AG10803 (cell line): ENCODE data around the gene FAM89B.

ENCODE experiments used
- DNase-seq: peaks from one replicate; pipeline ENCODE4 v3.0.0; 2010; ENCODE audit warnings: low read depth
- H3K4me3 ChIP-seq: 2 replicates; pipeline ENCODE4 v1.5.1; 2011; ENCODE audit warnings: mild to moderate bottlenecking, low read length, control low read depth
- CTCF ChIP-seq: conservative IDR thresholded peaks from 2 replicates; pipeline ENCODE4 v1.5.1; 2011; ENCODE audit warnings: mild to moderate bottlenecking, low read length, control low read depth, inconsistent platforms

Gene FAM89B

GRCh38 chr11:65541093-65541982 lies 31.0 kb upstream of the FAM89B start:
- DNase-seq: no peak
- TF ChIP-seq CTCF: no peak
- H3K4me3 ChIP-seq: peak overlapping the region; percentile 60

DNA sequence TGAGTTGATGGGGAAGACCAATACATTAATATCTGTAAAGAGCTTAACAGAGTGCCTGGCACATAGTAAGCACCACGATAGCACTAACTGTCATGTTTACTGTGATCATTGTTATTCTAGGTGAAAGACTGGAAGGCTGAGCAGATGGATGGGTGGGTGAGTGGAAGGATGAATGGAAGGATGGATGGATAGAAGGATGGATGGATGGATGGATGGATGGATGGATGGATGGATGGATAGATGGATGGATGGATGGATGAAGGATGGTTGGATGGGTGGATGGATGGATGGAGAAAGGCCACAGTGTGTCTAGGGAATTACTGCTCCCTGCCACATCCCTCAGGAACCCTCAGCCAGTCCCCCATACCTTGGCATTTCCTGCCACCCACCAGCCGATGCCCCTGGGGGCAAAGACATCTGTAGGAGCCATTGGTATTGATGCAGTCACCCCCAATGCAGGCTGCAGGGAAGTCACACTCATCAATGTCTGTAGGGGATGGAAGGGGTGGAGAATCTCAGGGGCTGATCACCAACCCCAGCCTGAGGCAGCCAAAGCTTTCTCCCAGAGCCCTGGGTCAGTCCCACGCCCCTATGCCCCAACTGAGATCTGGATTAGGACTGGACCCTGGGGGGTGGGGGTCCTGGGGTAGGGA lies 29.5 kb upstream of the FAM89B start:
- TF ChIP-seq CTCF: no peak
- DNase-seq: no peak
- no peak overlapping the region for H3K4me3 ChIP-seq

DNA sequence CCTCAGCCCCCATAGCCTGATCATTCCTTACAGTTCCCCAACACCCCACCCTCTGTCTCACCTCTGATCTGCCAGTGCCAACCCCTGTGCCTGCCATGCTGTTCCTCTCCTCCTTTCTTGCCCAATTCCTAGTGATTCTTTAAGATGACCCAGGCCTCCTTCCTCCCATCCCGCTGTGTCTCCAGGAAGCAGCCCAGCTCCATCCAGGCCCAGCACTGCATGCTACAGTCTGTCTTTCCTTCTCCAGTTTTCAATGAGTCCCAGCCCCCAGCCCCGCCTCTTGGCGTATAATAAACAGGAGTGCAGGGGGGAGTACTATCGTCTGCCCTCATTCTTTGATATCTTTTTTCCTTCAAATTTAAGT lies 26.5 kb upstream of the FAM89B start:
- no peak overlapping the region for H3K4me3 ChIP-seq
- DNase-seq: no peak
- TF ChIP-seq CTCF: no peak

DNA sequence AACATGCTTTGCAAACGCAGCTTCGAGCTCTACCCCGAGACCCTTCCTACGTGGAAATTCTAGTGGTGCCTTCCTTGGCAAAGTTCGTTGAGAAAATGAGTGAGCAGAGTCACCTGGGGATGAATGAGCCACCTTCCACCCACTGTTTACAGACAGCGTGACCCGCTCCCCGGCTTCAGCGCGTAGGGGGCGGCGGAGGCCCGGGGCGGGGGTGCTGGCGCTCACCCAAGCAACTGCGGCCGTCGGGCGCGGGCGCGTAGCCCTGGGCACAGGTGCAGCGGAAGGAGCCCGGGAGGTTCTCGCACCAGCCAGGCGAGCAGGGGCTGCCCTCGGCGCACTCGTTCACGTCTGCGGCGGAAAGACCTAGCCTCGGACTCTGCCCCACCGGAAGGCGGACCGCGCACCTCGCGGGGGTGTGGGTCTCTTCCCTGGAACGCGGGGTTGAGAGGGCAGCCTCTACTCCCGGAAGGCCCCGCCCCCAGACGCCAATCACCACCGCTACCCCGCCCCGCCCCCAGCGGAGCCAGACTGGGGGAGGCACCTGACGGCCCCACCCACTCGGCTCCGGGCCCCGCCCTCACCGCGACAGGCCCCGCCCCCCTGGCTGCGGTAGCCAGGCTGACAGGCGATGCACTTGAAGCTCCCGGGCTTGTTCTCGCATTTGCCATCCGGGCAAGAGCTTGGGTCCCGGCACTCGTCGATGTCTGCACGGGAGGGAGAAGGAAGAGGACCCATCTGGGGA lies 25.9 kb upstream of the FAM89B start:
- TF ChIP-seq CTCF: no peak
- H3K4me3 ChIP-seq: no peak overlapping the region
- DNase-seq: no peak

- no peak overlapping the region for H3K4me3 ChIP-seq
- no peak for DNase-seq
- TF ChIP-seq CTCF: no peak
Observed at GRCh38 chr11:65547446-65548125, 24.8 kb upstream of the FAM89B start.

DNA sequence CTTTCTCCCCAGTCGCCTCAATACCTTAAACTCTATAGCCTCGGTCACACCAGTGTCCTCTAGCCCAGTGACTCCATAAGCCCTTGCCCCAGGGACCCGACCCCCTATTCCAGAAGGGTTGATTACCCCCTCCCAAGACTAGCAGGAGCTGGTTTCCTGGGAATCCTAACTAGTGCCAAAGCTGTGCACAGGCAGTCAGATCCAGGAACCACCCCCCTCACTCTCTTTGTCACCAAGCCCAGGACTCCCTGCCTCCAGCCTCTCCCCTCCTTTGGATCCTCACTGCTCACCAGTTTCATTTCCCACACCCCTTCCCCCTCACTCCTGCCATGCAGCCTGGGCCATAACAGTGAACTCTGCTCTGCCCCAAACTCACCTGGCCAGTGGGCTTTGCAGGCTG lies 23.9 kb upstream of the FAM89B start:
- DNase-seq: no peak
- TF ChIP-seq CTCF: no peak
- H3K4me3 ChIP-seq: no peak overlapping the region
